Heart left ventricle (tissue), 16 donors: Measurements from ENCODE around the gene TCF4. TPM values are rescaled to one million over a fixed set of nuclear protein-coding genes. Genes with fewer than 3 reads are reported as not detected.

ENCODE experiments used
- ATAC-seq, 4 donors: fragments of 200-7000 bp; cut with Tn5 transposase; one replicate each; pipeline ENCODE4 v1.9.1; 2020 to 2022; ENCODE audit warnings: moderate library complexity in 4 of 4, mild to moderate bottlenecking in 3 of 4, moderate number of reproducible peaks in 1 of 4
- DNase-seq, 5 donors: peaks; one replicate each; pipeline ENCODE4 v3.0.0-alpha.2; 2020
- H3K27ac ChIP-seq, 12 donors: fragments of 200-600 bp; sonication (generic) in 4 of 12; one replicate each; pipeline versions ENCODE4 v1.5.0 to v1.8.0; 2016 to 2022; ENCODE audit warnings: mild to moderate bottlenecking in 2 of 12
- H3K27me3 ChIP-seq, 9 donors: fragments of 200-600 bp; sonication (generic) in 2 of 9; one replicate each; pipeline versions ENCODE4 v1.5.1 to v1.8.0; 2016 to 2022; ENCODE audit warnings: mild to moderate bottlenecking in 3 of 9
- H3K36me3 ChIP-seq, 9 donors: fragments of 200-600 bp; sonication (generic) in 2 of 9; one replicate each; pipeline versions ENCODE4 v1.5.0 to v1.8.0; 2018 to 2022; ENCODE audit warnings: mild to moderate bottlenecking in 2 of 9
- H3K4me1 ChIP-seq, 12 donors: fragments of 200-600 bp; sonication (generic) in 4 of 12; one replicate each; pipeline versions ENCODE4 v1.5.0 to v1.8.0; 2016 to 2022; ENCODE audit warnings: mild to moderate bottlenecking in 3 of 12
- H3K4me3 ChIP-seq, 12 donors: fragments of 200-600 bp; sonication (generic) in 4 of 12; one replicate each; pipeline versions ENCODE4 v1.5.0 to v1.8.0; 2017 to 2022; ENCODE audit warnings: mild to moderate bottlenecking in 9 of 12, moderate library complexity in 4 of 12
- H3K9me3 ChIP-seq, 12 donors: fragments of 200-600 bp; sonication (generic) in 4 of 12; one replicate each; pipeline versions ENCODE4 v1.5.0 to v1.8.0; 2016 to 2022; ENCODE audit warnings: mild to moderate bottlenecking in 1 of 12
- CTCF ChIP-seq, 12 donors: fragments of 200-600 bp; sonication (generic) in 4 of 12; IDR thresholded peaks; one replicate each; pipeline versions ENCODE4 v1.5.0 to v1.8.0; 2018 to 2022; ENCODE audit warnings: antibody characterized with exemption in 12 of 12, mild to moderate bottlenecking in 5 of 12
- POLR2A ChIP-seq, 2 donors: fragments of 450-650 bp; IDR thresholded peaks; one replicate each; pipeline ENCODE4 v1.6.1; 2017; ENCODE audit warnings: antibody characterized with exemption in 2 of 2, mild to moderate bottlenecking in 2 of 2, moderate library complexity in 2 of 2
- WGBS, 4 donors: extraction: QIAGEN DNeasy Blood & Tissue Kit in 2 of 4; methylation state at CpG; one replicate each; pipeline versions ENCODE4 v1.1.5 to v1.1.7; 2013 to 2018; 5-methylcytosine and 5-hydroxymethylcytosine counted together
- intact Hi-C, 10 donors: fragments of 100-400 bp; cut with DNase I; formaldehyde crosslinking; loops; one replicate each; pipeline versions ENCODE4 v1.11.1 to v1.14.2; 2022
- polyA plus RNA-seq, 2 donors: library from polyadenylated mRNA; stranded (reverse); fragments of 200-250 nt; gene quantifications; one replicate each; pipeline ENCODE4 v1.2.3, GENCODE V29; 2013
- total RNA-seq, 9 donors: library from RNA; depleted of rRNA in 2 of 9; stranded (reverse); fragments of >200 nt in 2 of 9; fragmentation: NEBNext Ultra II Directional in 3 of 9; extraction: Animal tissue kit (Norgen Biotek cat#: 25700) in 3 of 9; gene quantifications; one replicate each; pipeline versions ENCODE4 v1.1.0 to v1.2.4, GENCODE V29; 2016 to 2023
- donor health status: ischemic (EF 13 %, LVEDD 7.1; RV severe dilation, severe dysfunction).
- donor health status: healthy with polysubstance abuse.
- donor health status: DM: no; HTN: yes; CAD: no.
- donor health status: DM: no; HTN: no; CAD: no.
- donor health status: ischemic (EF 25% LVEDD 6.9; RV normal size, moderate dysfunction).
- donor health status: ischemic (EF 25% LVEDD 5.7; RV mildly dilated, moderate dysfunction).
- donor health status: healthy.
- donor health status: DM: yes; HTN: yes; CAD: no.
- donor health status: ischemic (EF 35%, LVEDD 5.7; RV mildly dilated, moderate dysfunction).
- donor health status: nonischemic (EF 11% LVEDD 7.7; RV severe dilation, severe dysfunction).
- donor health status: DM: yes; HTN: yes; CAD: no.
- donor health status: PGD.
- donor health status: ischemic (EF 29% LVEDD 5.4; RV normal size, mild dysfunction).
- donor health status: nonischemic (EF 23%, LVEDD 6.1; RV moderate dilation, normal function).

The TCF4 gene
- total and polyA plus RNA-seq, 11 donors = 12.8 to 119 (median 71.5) TPM

- peak overlapping the region in 4 of 12 donors; percentile 13 to 56 (median 32) for H3K27ac ChIP-seq
- H3K4me1 ChIP-seq = peaks cover 0 to 26% (median 6%) of the 10 kb centered on the region in 12 donors
- intact Hi-C loops = loop anchor here in 1 of 10 donors (5.0 kb wide), 1 partner anchor 38 kb away; no protein-coding TSS in a partner anchor
- DNase-seq (no peak), ATAC-seq (peak in 1 of 4 donors; percentile 24)
- no peaks in the 10 kb centered on the region for H3K9me3 ChIP-seq
- TF ChIP-seq POLR2A (IDR thresholded peaks at IDR 0.05) (no peak), CTCF (IDR thresholded peaks at IDR 0.05) (no peak)
- H3K4me3 ChIP-seq = peak overlapping the region in 1 of 12 donors; percentile 1
- no peaks in the 10 kb centered on the region for H3K27me3 ChIP-seq
- peaks cover 0 to 18% (median 6%) of the 10 kb centered on the region in 9 donors for H3K36me3 ChIP-seq
- WGBS, 4 donors = 82 to 93% (median 85%) methylated on average over 2 of the region's 2 CpGs
These were observed 122.7 kb downstream of the TCF4 start for GRCh38 chr18:55465313-55465712.

GRCh38 chr18:55464581-55464980 is 123.4 kb downstream of the TCF4 start:
- 80 to 88% (median 85%) methylated on average over 4 of the region's 4 CpGs for WGBS, 4 donors
- no peak for TF ChIP-seq CTCF (IDR thresholded peaks at IDR 0.05)
- TF ChIP-seq POLR2A (IDR thresholded peaks at IDR 0.05) = no peak
- Histone ChIP-seq H3K4me1 (peaks cover 0 to 22% (median 6%) of the 10 kb centered on the region in 12 donors), H3K9me3 (no peaks in the 10 kb centered on the region), H3K36me3 (peaks cover 0 to 25% (median 7%) of the 10 kb centered on the region in 9 donors), H3K27ac (peak overlapping the region in 8 of 12 donors; percentile 0 to 56 (median 18)), H3K4me3 (peak overlapping the region in 1 of 12 donors; percentile 1), H3K27me3 (no peaks in the 10 kb centered on the region)
- intact Hi-C loops = no loop called here
- ATAC-seq = peak in 1 of 4 donors; percentile 41
- DNase-seq = no peak

GRCh38 chr18:55462652-55463051 is 125.3 kb downstream of the TCF4 start:
- whole genome bisulfite sequencing, 4 donors = 64 to 86% (median 70%) methylated on average over 1 of the region's 1 CpG
- Histone ChIP-seq H3K36me3 (peaks cover 0 to 25% (median 7%) of the 10 kb centered on the region in 9 donors), H3K4me3 (no peak overlapping the region), H3K4me1 (peaks cover 0 to 22% (median 6%) of the 10 kb centered on the region in 12 donors), H3K27me3 (no peaks in the 10 kb centered on the region), H3K9me3 (no peaks in the 10 kb centered on the region), H3K27ac (no peak overlapping the region)
- intact Hi-C loops = no loop called here
- no peak for ATAC-seq
- DNase-seq = no peak
- TF ChIP-seq CTCF (IDR thresholded peaks at IDR 0.05) = no peak
- no peak for TF ChIP-seq POLR2A (IDR thresholded peaks at IDR 0.05)

- DNase-seq (no peak), ATAC-seq (no peak)
- Histone ChIP-seq H3K4me3 (no peak overlapping the region), H3K9me3 (no peaks in the 10 kb centered on the region), H3K4me1 (peaks cover 0 to 22% (median 6%) of the 10 kb centered on the region in 12 donors), H3K27me3 (no peaks in the 10 kb centered on the region), H3K36me3 (peaks cover 0 to 25% (median 7%) of the 10 kb centered on the region in 9 donors), H3K27ac (no peak overlapping the region)
- TF ChIP-seq CTCF (IDR thresholded peaks at IDR 0.05) = no peak
- no peak for TF ChIP-seq POLR2A (IDR thresholded peaks at IDR 0.05)
- intact Hi-C loops = no loop called here
- 79 to 81% (median 81%) methylated on average over 4 of the region's 4 CpGs for WGBS, 4 donors
These were observed 126.1 kb downstream of the TCF4 start for GRCh38 chr18:55461848-55462247.
